Stimulated activated CD4-positive, alpha-beta T cell treated with anti-CD3 and anti-CD28 coated beads, Interleukin-1b, Interleukin-23, amount 100 ng/mL, for 4 hours (primary cell): ENCODE measurements around the gene NCOR1.
A peak's percentile ranks its signal among the peaks of the same experiment; 100 is the strongest.

Experiments used
- DNase-seq, 2 donors: peaks; one replicate each; pipeline ENCODE4 v3.0.0-alpha.2; 2020; ENCODE audit warnings: low read depth in 2 of 2

NCOR1 gene

GRCh38 chr17:16033729-16034349 is 181.5 kb downstream of the NCOR1 start:
- DNase-seq: no peak

- peak; percentile 18 to 32 for DNase-seq
Measured at GRCh38 chr17:16027708-16028584, 187.4 kb downstream of the NCOR1 start.

- no peak for DNase-seq
Measured at GRCh38 chr17:16026895-16027294, 188.4 kb downstream of the NCOR1 start.

DNA sequence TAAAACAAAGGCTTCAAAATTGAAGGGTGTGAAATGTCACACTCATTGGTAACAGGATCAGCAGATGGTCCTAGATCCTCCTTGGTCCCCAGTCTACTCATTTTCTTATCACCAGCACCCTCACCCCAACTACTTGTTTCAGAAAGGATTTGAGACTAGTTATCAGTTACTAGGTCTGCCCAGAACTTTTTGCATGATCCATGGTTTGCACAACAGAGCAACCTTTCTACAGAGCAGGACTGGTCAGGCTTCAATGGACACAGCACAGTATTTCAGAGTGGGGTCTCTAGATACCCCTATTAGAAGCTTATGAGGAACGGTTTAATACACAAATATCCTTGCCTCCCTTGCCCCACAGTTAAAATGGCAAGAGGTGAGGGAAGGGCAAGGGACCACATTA is 190.1 kb downstream of the NCOR1 start:
- no peak for DNase-seq

DNA sequence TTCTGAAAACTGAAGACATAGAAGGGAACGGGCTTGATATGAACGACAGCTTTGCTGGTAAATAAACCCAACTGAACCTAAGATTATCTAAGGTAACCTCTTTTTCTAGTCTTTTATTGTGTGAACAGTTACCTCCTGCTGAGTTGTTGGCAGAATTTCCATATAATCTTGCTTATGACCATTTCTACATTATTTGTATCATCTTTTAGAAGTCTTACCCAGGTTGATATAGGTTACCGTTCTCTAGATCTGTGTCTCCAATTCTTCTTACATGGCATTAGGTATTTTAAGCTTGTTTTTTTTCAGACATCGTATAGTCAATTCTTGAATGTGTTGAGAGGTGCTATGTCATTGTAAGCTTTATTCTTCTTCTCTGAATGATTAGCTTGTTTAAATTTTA is 191.5 kb downstream of the NCOR1 start:
- DNase-seq: no peak

- DNase-seq: no peak
Measured at GRCh38 chr17:16019347-16019746, 196.0 kb downstream of the NCOR1 start.

DNA sequence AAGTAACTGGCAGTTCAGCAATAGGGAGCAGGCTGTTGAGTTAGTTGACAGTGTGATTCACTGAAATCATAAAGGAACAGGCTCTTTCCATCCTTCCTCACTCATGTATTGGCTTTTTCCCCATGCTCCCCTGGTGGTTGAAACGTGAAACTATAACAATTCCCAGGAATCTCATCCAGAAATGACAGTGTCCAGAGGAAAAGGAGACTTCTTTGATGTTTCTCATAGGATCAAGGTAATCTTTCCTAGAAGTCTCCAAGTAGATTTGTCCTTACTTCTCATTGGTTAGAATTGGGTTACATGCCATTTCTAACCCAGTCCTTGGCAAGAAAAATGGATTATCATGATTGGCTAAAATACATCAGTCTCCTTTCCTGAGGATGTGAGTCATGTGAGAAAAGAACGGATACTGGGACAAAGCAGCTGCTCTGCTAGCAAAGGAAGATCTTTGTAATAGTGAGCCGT is 201.4 kb downstream of the NCOR1 start:
- DNase-seq: no peak

DNA sequence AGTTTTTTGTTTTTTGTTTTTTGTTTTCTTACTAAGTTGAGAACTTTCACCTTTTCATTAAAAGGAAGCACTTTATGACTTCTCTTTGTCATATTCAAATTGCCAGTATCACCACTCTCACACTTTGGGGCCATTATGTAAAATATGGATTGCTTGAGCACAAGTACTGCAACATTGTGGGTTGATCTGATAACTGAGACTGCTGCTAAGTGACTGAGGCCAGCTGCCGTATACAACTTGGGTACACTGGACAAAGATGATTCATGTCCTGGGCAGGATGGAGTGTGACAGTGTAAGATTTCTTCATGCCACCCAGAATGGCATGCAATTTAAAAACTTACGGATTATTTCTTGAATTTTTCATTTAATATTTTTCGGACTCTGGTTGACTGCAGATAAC is 207.9 kb downstream of the NCOR1 start:
- DNase-seq: no peak

DNA sequence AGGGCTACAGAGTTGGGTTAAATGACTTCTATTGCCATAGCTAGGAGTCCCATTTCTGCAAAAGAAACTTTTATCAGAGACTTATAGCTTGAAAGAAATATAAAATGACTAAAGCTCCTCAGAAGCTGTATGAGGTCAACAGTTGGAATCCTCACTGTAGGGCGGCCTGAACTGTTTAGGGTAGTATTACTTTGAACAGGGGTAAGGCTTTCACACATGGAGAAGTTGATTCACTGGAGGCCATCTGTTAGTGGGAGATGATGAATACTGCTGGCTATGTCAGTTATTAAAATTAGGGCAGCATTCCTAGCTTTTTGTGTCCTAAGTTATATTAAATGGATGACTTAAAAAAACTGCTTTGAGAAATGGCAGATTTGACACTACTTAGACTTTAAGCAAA is 209.7 kb downstream of the NCOR1 start:
- no peak for DNase-seq

DNA sequence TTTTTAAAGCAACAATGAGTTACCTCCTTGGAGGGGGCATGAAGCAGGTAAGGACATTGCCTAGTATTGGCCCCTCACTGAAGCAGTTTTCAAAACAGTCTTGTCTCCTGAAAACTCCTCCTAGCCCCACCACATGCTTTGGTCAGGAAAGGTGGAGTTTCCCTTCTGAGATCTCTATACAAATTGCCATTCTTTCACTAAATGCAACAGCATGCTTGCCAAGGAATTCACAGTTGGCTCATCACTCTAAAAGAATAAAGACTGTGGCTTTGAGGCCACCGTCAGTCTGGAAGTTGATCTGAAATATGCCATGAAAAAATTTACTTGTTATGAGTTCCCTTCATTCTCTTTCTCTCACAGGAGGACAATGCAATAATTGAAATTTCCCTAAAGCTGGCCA is 211.5 kb downstream of the NCOR1 start:
- no peak for DNase-seq

DNA sequence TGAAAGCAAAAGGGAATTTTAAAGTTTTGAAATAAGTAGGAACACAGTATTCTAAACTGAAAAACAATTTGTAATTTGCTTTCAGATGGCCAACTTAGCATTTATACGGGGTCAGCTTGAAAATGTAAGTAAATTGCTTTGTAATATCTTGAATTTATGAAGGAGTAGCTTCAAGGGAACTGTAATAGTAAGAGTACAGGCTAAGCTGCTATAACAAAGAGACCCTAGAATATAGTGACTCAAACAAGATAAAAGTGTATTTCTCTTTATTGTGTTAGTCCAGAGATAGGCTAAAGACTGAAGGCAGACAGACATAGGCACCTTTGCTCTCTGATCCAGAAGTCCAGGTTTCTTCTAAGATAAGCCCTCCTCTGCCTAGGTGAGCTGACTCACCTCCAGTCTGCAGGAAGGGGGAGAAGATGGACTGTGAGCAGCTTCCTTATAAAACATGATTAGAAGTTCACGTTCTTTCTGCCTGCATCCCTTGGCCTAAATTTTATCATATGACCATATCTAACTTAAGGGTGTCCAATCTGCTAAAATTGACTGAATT is 212.6 kb downstream of the NCOR1 start:
- no peak for DNase-seq

GRCh38 chr17:16001226-16001897 is 214.0 kb downstream of the NCOR1 start:
- no peak for DNase-seq

DNA sequence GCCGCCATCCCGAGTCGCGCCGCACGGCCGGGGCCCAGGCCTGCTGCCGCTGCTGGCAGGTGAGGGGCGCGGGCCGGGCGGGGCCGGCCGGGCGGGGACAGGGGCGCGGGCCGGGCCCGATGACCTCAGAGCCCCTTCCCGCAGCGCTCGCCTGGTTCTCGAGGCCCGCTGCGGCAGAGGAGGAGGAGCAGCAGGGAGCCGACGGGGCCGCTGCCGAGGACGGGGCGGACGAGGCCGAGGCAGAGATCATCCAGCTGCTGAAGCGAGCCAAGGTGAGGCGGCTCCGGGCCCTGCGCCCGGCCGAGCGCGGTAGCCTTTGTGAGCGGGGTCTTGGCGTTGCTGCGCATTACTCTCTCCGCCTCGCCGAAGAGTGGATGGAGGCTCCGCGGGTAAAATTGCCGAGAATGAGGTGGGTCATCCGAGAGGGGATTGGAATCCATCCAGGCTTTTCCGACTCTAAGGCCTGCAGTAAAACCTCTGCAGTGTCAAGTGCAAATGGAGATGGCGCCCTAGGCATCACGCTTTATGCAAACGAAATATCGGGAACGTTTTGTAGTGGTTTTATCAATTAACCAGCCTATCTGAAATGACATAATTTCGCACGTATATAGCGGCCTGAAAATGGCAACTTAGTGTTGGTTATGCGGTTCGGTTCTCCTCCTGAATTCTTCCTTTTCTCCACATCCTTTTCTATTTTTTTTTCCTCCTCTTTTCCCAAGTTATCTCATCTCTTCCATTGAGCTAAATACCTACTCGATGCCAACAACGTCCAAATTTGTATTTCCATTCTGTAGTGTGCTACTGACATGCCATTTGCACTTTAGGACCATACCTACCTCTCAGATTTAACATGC is 215.1 kb downstream of the NCOR1 start:
- peak in 1 of 2 donors; percentile 20 for DNase-seq

GRCh38 chr17:15999141-15999973 is 216.0 kb downstream of the NCOR1 start, which contains the start of the genes TTC19 and ZSWIM7:
Gene TTC19 (plus strand): TSS chr17:15999824. CDS start chr17:15999849, 25 bp downstream.
Gene ZSWIM7 (minus strand): TSS chr17:15999704. CDS start chr17:15999594, 110 bp downstream.
- DNase-seq: peak; percentile 76 to 92

GRCh38 chr17:15998031-15998562 is 217.2 kb downstream of the NCOR1 start:
- no peak for DNase-seq

DNA sequence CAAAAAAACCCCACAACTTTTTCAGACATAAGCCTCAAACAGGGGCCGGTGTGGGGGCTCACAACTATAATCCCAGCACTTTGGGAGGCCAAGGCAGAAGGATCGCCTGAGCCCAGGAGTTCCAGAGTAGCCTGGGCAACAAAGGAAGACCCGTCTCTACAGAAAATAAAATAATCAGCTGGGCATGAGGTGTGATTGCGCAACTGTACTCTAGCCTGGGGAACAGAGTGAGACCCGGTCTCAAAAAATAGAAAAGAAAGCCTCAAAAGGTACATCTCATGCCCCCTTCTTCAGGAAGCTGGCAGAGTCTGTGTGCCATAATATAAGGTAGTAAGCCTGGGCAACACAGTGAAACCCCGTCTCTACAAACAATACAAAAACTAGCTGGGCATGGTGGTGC is 219.0 kb downstream of the NCOR1 start:
- DNase-seq: no peak

DNA sequence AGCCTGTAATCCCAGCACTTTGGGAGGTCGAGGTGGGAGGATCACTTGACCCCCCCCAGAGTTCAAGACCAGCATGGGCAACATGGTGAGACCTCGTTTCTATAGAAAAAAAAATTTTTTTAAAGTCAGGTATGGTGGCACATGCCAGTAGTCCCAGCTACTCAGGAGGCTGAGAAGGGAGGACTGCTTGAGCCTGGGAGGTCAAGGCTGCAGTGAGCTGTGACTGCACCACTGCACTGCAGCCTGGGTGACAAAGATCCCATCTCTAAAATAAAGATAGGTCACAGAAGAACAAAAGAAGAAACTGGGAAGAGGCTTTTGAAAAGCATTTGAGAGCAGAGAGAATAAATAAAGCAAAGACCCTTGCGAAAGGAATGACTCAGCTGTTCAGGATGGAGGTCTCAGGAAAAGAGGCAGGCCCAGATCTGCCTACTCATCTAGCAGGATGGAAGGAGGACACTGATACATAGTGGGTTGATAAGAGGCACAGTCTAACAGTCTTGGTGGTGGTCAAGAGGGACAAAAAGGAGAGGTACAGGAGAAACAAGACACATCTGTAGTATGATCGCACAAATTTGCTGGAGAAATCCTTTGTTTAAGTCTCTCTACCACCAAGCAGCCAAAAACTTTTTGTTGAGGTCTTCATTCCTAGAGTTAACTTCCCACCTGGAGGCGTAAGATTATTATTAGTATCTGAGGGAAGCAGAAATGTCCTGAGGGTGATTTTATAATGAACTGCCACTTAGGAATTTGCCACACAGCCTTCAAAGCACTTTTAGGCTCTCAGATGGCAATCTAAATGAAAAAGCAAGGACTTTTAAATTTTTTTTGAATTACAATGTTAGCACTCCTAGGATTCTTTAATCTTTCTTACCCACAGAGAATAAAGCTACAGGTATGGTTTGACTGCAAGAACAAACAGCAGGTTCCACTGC is 233.4 kb downstream of the NCOR1 start:
- DNase-seq: no peak

- no peak for DNase-seq
Measured at GRCh38 chr17:15981208-15981607, 234.1 kb downstream of the NCOR1 start.
